Measurements from ENCODE around the gene MRPS22.
A peak's percentile ranks its signal among the peaks of the same experiment; 100 is the strongest.

Gene MRPS22

GRCh38 chr3:139343895-139344856, at the start of gene MRPS22:
Gene MRPS22, plus strand, starts transcription at chr3:139344020. Its CDS starts 7 bp downstream, at chr3:139344027.
- peak; percentile 89 for DNase-seq

- no peak for DNase-seq
Measured at GRCh38 chr3:139295040-139295439, 48.8 kb upstream of the MRPS22 start.

GRCh38 chr3:139296141-139296718, 47.6 kb upstream of the MRPS22 start:
- no peak for DNase-seq

GRCh38 chr3:139297588-139298311, 46.1 kb upstream of the MRPS22 start:
- no peak for DNase-seq

- peak; percentile 69 for DNase-seq
Measured at GRCh38 chr3:139299261-139300132, 44.3 kb upstream of the MRPS22 start.

GRCh38 chr3:139300416-139300815, 43.4 kb upstream of the MRPS22 start:
- DNase-seq = no peak

- peak; percentile 38 for DNase-seq
Measured at GRCh38 chr3:139301183-139301582, 42.6 kb upstream of the MRPS22 start.

GRCh38 chr3:139301654-139302053, 42.2 kb upstream of the MRPS22 start:
- no peak for DNase-seq

- DNase-seq = peak; percentile 99
Measured at GRCh38 chr3:139302084-139302800, 41.6 kb upstream of the MRPS22 start.

GRCh38 chr3:139302801-139303113, 41.1 kb upstream of the MRPS22 start:
- no peak for DNase-seq

- no peak for DNase-seq
Measured at GRCh38 chr3:139303216-139303615, 40.6 kb upstream of the MRPS22 start.

GRCh38 chr3:139304383-139304782, 39.4 kb upstream of the MRPS22 start:
- DNase-seq = no peak

- no peak for DNase-seq
Measured at GRCh38 chr3:139306078-139306477, 37.7 kb upstream of the MRPS22 start.

GRCh38 chr3:139307072-139307491, 36.7 kb upstream of the MRPS22 start:
- DNase-seq = no peak

- no peak for DNase-seq
Measured at GRCh38 chr3:139307601-139308555, 35.9 kb upstream of the MRPS22 start.

- DNase-seq = peak; percentile 63
Measured at GRCh38 chr3:139308560-139308959, 35.3 kb upstream of the MRPS22 start.

GRCh38 chr3:139309061-139309591, 34.7 kb upstream of the MRPS22 start:
- DNase-seq = peak; percentile 78

GRCh38 chr3:139309880-139310279, 33.9 kb upstream of the MRPS22 start:
- DNase-seq = peak; percentile 46

GRCh38 chr3:139310474-139310933, 33.3 kb upstream of the MRPS22 start:
- DNase-seq = peak; percentile 92

GRCh38 chr3:139311557-139311956, 32.3 kb upstream of the MRPS22 start:
- no peak for DNase-seq
